Suppressor macrophage treated with lipopolysaccharide for 1 hour (primary cell): Measurements from ENCODE around the gene DPH6.
A peak's percentile ranks its signal among the peaks of the same experiment; 100 is the strongest.
"Not testable (repeated sequence)": the region's sequence is repeated elsewhere in the genome, so short reads cannot be mapped to it uniquely, and the experiment has no call there.

Source experiments
- DNase-seq, 3 donors: peaks; one replicate each; pipeline ENCODE4 v3.0.0-alpha.2; 2020 to 2022

Gene DPH6, protein sequence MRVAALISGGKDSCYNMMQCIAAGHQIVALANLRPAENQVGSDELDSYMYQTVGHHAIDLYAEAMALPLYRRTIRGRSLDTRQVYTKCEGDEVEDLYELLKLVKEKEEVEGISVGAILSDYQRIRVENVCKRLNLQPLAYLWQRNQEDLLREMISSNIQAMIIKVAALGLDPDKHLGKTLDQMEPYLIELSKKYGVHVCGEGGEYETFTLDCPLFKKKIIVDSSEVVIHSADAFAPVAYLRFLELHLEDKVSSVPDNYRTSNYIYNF

DNA sequence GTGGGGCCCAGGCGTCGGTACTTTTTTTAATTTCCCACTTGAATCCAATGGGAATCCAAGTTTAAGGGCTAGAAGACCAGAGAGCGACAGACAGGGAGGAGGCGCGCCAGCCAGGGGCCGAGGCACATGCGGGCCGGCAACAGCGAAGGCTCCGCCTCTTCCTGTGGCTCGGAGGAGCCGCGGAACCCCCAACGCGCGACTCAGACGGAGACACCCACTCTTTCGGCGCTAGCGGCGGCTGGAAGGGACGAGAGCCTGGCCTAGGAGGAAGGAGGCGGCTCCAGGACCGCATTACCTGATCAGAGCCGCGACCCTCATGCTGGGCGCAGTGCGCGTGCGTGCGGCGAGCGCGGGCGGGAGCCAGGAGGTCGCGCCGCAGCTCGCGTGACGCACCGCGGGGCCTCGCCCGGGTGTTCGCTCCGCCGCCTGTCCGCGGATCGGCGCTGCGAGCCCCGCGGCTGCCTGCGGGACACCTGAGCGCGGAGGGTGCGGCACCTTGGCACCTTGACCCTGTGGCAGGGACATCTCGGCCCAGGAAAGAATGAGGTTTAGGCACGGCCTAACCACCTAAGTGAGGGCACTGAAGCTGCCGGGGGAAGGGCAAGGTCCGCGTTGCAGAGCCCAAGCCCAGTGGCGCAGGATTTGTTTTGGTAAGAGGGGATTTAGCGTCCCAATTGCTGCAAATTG is at the start of gene DPH6:
Gene DPH6 (minus strand): TSS at position 342 of the 687 bp plus-strand sequence. CDS start 24 bp downstream, at position 318.
- DNase-seq, result peak; percentile 65 to 90 (median 83)

DNA sequence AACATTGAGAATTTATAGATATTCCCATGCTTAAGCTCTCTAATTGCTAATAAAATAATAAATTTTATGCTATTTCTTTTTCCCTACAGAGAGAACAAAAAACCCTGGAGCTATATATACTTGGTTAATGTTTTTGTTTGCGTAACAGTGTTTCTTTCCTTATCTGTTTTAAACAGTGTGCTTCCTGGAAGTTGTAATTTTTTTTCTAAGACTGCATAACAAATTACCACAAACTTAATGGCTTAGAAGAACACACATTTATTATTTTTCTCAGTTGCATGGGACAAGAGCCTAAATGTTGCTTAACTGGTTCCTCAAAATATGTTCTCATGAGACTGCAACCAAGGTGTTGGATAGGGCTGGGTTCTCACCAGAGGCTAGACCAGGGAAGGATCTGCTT is 49.7 kb upstream of the DPH6 start:
- no peak for DNase-seq

DNA sequence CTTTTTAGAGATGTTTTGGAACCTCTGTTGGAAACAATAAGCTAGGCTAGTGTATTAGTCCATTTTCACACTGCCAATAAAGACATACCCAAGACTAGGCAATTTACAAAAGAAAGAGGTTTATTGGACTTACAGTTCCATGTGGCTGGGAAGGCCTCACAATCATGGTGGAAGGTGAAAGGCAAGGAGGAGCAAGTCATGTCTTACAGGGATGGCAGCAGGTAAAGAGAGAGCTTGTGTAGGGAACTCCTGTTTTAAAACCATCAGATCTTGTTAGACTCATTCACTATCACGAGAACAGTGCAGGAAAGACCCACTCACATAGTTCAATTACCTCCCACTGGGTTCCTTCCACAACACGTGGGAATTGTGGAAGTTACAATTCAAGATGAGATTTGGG is 46.0 kb upstream of the DPH6 start:
- DNase-seq, result not testable (repeated sequence)

DNA sequence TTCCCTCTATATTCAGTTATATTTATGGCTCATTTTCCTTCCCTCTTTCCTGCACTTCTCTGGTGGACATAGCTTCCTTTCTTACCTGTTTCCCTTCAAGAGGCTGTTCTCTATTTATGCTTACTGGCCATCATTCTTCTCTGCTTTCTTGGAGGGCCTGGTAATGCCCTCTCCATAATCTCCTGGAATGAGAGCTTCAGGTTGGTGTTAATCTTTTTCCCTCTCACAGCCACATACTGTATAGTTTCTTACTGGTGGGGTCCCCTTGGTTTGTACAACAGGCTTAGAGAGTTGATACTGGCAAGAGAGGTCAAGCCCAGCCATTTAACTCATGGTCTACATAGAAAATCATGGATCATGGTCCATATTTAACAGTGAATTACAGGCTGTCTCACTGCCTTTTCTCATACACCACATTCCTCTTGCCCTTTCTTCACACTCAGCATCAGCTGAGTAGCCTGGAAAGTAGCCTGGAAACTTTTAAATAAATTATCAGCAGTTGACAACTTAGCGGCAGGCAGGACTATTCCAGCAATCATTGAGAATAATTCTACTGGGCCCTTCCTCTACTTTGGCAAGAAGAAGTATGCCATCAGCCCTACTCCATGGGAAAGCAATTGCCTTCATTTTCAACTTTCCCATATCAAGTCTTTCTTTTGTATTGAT is 38.0 kb upstream of the DPH6 start:
- no peak for DNase-seq

DNA sequence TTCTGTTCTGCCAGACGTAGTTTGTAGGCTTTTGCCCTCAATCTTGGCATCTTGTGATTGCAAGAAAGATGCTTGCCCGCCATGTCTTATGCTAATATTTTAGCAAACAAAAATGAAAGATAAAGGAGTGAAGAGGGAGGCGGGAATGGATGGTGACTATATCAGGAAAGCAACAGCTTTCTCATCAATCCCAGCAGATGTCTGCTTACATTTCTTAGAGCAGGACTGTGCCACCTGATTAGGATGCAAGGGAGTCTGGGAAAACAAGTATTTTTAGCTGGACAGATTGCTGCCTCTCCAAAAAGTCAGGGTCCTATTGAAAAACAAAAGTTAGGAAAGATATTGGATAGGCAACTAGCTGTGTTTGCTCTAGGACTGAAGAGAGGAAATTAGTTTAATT is 34.6 kb upstream of the DPH6 start:
- no peak for DNase-seq

DNA sequence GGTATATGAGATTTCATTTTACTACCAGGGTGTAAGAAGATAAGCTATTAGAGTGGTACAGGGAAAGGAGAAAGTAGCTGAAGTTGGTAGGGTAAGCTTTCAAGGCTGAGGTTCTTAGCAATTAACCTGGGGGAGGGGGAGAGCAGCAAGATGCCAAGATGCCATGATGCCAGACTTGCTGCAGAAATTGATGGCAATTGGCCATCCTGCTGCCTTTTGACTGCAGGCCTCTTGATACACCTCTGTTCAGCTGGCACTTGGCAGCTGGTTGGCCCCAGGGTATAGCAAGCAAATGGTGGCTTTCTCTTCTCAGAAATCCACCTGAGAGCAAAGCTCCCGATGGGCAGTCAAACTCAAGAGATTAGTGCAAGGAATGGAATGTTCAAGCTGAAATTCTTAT is 21.4 kb upstream of the DPH6 start:
- no peak for DNase-seq

DNA sequence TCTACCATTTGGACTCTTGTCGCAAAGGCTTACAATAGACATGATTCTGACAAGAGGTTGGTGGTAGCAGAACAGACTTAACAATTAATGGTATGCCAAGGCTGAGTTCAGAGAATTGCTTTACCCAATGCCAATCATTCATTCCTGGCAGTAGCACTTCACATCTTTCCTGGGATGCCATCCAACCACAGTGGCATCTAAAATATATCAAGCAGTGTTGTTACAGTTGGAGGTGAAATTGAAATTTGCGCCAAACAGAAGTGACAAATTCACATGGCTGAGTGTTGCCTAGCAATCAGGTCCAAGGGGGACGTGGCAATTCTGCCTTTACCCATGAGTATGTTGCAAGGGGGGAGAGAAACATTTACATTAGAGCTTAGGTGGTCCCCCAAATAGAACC is 21.0 kb upstream of the DPH6 start:
- no peak for DNase-seq

DNA sequence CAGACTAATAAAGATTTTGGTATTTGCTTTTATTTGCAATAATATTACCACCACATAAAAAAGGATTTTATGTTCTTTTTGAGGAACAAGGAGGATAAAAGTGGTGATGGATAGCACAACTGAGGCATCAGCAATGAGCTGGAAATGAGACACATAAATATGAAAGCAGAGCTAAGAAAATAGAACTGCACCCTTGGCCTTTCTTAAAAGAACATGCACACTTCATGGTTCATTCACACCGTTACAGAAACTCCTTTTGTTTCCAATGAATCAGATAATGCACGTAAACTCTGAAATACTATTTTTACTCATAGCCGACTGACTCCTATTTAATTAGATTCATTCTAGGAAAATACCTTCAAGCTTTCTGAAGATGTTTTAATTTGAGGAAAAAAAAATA is 19.9 kb upstream of the DPH6 start:
- no peak for DNase-seq

DNA sequence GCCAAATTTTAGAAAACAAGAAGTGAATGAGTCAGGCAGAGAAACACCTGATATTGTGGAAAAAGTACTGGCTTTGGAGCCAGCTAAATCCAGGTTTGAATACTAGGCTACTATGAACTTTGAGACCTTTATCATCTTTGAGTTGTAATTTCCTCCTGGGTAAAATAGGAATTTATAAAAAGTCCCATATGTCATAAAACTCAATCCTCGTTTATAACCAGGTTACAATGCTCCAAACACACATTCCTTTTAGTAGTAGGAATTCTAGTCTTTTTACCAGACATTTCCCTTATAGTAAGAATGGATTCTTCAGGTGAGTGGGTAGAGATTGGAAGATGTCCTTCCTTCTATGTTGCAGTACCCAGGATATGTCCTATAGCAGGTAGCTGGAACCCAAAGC is 16.7 kb upstream of the DPH6 start:
- DNase-seq, result no peak

DNA sequence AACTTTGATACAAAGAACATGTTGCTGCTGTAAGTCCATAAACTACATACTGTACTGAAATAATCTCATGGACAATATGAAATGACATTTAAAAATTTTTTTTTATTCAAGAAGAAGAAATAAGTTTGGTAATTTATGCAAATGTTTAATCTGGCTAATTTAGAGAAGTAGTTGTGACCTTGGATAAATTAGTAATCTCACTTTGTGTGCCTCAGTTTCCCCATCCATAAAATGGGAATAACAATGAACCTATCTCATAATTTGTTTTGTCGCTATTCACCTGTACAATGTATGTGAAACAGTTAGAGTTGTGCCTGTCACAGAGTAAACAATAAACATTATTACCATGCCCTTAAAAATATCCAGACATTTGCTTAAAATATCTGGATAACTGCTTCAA is 15.3 kb upstream of the DPH6 start:
- no peak for DNase-seq

DNA sequence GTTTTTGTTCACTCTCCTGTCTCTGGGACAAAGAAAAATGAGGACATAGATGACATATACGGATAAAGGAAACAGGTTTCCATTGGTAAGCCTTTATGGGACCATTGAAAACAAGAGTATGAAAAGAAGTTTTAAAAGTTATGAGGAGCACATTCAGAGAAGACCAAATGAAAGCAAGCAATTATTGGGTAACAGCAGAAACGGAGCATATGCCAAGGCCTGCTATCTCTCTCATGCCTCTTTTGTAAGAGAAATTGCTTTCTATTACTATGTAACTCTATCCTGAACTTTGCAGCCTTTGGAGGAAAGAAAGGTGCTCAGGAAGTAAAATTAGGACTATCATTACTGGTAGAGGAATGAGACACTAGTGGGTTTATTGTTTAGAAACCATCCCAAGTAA is 14.9 kb upstream of the DPH6 start:
- DNase-seq, result no peak

DNA sequence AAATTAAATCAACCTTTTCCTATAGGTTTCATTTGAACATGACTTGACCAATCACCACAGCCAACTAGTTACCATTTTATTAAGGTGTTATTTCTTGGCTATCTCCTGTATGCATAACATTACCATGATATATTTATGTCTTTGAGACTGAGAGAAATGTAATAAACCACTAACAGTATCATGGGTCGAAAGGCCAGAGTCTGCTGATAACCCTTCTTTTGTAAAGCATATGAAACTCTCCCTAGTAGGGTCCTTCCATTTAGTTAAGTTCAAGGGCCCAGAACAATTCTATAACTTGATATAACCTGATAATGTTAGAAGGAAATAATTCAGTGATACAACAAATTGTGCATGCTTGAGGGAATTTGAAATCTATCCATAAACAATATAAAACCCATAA is 14.3 kb upstream of the DPH6 start:
- DNase-seq, result no peak

DNA sequence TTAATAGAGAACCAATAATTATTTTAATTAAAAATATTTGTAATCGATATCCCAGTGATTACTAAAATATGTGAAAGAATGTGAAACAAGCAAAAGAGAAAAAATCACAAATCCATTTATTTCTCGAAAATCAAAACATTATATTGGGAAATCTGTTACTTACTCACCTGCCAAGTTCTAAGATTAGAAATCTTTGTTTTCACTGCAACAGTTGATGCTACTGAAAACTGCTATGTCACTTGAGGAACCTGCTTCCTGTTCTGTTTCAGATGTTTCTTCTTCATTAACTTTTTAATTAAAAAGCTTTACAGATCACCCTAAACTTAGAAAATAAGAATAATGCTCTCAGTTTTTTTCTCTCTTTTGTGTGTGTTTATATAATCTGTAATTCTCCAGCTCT is 13.7 kb upstream of the DPH6 start:
- DNase-seq, result no peak

DNA sequence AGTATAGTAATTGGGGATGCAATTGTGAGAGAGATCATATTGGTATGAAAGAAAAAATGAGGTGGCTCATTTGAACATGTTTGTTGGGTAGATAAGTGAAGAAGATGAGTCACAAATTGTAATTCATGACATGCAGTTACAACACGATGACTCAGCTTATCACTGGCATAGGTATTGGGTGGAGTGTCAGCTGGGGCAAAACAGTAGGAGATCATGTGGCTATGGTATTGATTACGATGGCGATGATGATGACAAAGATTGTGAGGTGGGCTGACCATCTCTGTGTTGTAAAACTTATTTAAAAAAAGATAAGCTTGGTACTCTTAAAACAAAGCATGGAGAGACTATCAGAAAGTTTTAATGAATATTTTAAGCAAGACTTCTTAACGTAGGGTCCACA is 11.6 kb upstream of the DPH6 start:
- DNase-seq, result peak in 1 of 3 donors; percentile 23

DNA sequence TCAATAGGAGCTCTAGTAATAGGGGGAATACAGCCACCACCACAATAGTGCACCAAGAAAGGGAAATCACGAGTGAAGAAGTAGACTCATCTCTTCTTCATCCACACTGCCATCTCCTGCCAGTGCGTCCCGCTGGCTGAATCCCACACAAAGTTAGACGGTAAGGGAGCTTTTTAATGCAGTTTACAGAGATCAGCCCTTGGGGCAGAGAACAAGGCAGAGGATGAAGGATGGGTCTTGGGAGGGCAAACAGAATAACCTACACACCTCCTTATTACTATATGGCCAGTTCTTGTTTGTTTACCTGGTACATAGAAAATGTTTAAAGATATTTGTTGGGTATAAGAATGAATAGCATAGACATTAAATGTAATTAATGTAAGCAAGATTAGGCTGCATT is 11.0 kb upstream of the DPH6 start:
- DNase-seq, result no peak

DNA sequence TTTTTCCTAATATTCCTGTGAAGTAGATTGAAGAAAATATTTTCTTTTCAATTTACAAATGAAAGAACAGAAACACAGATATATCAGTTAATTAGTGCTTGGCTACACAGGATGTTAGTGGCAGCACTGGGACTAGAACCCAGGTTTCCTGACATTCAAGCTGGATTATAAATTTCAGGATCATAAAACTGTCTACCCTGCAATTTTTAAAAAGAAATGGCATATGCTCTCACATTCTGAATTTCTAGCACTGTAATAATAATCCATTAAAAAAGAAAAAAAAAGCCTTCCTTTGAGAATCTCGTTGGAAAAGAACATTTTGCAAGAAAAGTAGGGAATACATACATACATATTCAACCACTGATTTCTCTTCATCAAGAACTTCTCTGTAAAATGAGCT is 9.3 kb upstream of the DPH6 start:
- DNase-seq, result no peak

DNA sequence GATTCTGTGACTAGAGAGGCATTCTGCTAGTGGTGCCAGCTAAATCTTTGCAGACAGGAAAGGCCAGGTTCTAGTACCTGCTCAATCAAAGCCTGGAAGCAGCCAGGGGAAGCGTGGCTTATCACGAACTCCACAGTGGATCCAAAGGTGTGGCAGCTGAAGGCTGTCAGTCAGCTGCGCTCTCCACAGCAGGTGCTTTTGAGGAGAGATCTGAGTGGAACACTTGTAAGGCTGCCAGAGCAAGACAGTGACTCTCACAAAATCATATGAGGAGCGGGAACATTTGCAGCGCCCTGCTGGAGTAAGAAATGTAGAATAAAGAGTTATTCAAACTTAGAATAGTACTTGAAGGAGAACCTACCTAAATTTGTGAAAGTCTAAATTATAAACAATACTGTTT is 5.0 kb upstream of the DPH6 start:
- DNase-seq, result no peak

DNA sequence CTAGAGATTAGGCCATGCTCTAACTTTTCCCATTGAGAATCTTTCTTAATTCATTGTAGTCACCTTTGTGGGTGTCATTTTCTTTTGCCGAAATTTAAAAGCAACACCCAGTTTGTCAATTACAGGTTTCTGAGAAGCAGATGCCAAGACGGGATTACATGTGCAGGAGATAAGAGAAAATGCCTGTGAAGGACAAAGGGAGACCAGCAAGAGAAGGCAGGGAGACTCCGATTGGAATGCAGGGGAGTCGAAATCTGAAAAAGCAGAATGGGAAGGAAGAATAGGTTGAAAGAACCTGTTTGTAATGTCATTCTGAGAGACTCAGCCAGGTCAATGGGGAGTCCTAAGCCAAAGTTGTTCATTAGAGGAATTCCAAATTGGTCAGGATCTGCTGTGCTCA is 3.6 kb upstream of the DPH6 start:
- DNase-seq, result no peak

DNA sequence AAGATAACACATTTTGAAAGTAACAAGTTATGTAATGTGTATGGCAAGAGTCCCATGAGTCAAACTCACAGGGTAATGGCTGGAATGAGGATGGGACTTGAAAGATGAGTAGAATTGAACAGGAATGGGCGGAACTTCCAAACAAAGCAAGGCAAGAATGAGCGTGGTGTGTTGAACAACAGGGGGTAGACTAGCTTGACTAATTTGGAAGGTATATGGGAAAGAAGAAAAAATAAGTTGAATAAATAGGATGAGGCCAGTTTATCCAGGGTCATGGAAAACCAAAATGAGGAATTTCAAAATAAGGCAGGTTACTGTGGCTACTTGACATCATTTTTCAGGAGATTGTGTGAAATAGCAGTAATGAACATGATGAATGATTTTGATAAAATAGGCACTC is 2.5 kb upstream of the DPH6 start:
- peak in 1 of 3 donors; percentile 10 for DNase-seq

DNA sequence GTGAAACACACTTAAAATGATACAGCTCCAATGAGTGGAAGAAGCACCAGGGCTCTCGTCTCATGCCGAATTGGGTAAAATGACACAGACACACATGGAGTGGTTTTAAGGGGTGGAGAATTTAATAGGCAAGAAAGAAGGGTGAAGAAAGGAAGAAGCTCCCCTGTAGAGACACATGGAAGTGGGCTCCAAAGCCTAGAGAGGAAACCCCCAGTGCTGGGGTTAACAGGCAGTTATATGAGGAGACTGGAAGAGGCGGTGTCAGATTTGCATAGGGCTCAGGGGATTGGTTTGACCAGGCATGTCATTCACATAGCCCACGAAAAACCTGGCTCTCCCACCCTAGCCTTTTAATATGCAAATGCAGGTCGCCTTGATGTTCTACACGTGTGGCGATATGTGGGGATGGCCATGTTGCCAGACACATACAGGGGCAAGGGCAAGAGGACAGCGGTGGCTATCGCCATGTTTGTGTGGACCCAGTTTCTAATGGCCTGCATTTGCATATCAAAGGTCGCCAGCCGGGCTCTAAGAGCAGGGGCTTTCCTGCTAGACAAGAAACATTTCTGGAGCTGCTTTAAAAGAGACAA is 1.9 kb upstream of the DPH6 start:
- DNase-seq, result no peak

DNA sequence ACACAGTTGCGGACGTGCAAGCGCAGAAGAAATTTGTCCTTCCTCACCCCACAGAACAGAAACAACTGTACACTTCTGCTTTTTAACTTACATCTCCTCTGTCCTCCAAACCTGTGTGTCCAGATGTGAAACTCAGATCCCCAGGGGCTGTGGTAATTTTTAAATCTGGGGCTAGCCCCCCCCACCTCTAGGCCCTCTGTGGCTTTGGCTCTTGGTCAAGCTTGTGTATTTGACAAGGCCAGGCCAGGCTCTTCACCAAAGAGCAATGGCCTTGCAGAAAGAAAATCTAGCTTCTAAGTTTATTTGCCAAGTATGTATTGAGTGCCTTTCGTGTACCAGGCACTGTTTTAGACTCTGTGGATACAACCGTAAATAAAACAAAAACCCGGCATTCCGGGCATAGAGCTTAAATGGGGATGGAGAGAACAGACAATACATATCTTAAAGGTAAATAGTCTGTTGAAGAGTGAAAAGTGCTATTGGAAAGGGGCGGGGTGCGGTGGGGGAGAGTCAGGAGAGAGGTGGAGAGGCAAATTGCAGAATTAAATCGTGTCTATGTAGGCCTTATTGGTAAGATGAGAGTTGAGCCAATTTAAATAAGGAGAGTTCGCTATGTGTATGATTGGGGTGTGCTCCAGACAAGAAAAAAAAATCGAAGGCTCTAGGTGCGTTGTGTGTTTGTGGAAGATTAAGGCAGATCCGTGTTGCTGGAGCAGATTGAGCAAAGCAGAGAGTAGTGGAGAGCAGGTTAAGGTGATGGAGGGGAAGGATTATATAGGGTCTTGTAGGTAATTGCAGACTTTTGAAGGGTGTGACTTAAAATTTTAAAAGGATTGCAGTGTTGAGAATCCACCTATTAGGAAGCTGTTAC is 781 bp upstream of the DPH6 start:
- no peak for DNase-seq

DNA sequence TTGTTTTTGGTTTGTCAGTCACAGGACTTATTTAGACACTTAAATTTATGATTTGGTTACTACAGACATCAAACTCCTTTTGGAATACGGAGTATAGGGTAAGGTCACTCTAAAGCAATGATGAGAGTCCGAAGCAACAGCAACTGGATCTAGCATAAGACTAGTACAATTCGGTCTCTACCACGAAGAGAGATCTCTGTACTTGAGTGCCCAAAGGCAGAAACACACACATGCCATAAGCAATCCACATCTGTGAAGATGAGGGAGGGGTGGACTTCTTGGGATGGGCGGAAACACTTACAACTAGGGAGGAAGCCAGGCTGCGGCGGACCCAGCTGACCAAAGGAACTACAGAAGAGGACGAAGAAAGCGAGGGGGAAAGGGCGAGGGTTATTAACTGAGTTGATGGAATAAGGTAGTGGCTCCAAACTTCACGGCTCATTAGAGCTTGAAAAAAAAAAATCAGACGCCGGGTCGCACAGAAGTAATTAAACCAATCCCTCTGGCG is 595 bp downstream of the DPH6 start:
- peak; percentile 41 to 60 (median 42) for DNase-seq

DNA sequence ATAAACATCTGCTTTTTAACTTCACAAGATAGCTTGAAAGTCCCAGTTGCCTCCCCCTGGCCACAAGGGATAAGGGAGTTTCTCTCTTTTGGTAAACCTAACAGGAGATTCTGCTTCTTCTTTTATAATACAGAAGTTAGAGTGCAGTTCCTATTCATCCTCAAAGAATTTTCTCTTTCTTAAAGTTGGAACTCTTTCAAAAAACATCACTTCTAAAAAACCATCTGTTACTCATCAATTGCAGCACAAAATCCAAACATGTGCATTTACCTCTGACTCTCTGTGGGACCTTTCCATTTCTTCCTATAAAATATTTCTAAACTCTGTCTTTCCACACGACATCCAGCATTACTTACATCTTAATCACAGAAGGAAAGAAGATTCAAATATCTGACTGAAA is 5.1 kb downstream of the DPH6 start:
- peak; percentile 14 to 33 (median 22) for DNase-seq
